MCF 10A (cell line): ENCODE measurements around the gene CEMIP. TPM values are rescaled to one million over a fixed set of nuclear protein-coding genes. Genes with fewer than 3 reads are reported as not detected.
"Not testable (repeated sequence)": the region's sequence is repeated elsewhere in the genome, so short reads cannot be mapped to it uniquely, and the experiment has no call there.

Source experiments
- BruUV-seq: library from RNA; stranded (reverse); fragments of 400-500 nt; replicated peaks from 2 replicates; lab custom pipeline; 2021; lab: Mats Ljungman, UMichigan
- CTCF ChIA-PET: fragments of 300-600 bp; sonication (Branson Sonifier 250); formaldehyde crosslinking; extraction: SDS; loops from one replicate; lab custom pipeline; 2021; ENCODE audit warnings: antibody characterized with exemption, inconsistent platforms; lab: Yijun Ruan, JAX
- POLR2A ChIA-PET: fragments of 300-600, 350-650 bp; sonication (Branson Sonifier 250); formaldehyde crosslinking; extraction: SDS; loops from one replicate; lab custom pipeline; 2020; ENCODE audit warnings: antibody characterized with exemption, inconsistent platforms; lab: Yijun Ruan, JAX
- DNase-seq: peaks from one replicate; pipeline ENCODE4 v3.0.0-alpha.2; 2018; ENCODE audit not compliant: unreplicated experiment
- H3K27ac Mint-ChIP-seq: one replicate; pipeline ENCODE4 v1.8.0; 2022; ENCODE audit warnings: mild to moderate bottlenecking, low read depth, mixed read lengths; ENCODE audit not compliant: unreplicated experiment
- H3K27me3 Mint-ChIP-seq: one replicate; pipeline ENCODE4 v1.8.0; 2022; ENCODE audit warnings: mixed read lengths; ENCODE audit not compliant: insufficient read depth, unreplicated experiment
- H3K36me3 Mint-ChIP-seq: one replicate; pipeline ENCODE4 v1.8.0; 2022; ENCODE audit warnings: mild to moderate bottlenecking, moderate library complexity, mixed read lengths; ENCODE audit not compliant: insufficient read depth, unreplicated experiment
- H3K4me1 Mint-ChIP-seq: one replicate; pipeline ENCODE4 v1.8.0; 2022; ENCODE audit warnings: mixed read lengths; ENCODE audit not compliant: insufficient read depth, unreplicated experiment
- H3K4me3 Mint-ChIP-seq: one replicate; pipeline ENCODE4 v1.8.0; 2022; ENCODE audit warnings: mild to moderate bottlenecking, moderate library complexity, mixed read lengths; ENCODE audit not compliant: unreplicated experiment
- H3K9me3 Mint-ChIP-seq: one replicate; pipeline ENCODE4 v1.8.0; 2022; ENCODE audit warnings: mixed read lengths; ENCODE audit not compliant: unreplicated experiment
- intact Hi-C: fragments of 100-400 bp; cut with micrococcal nuclease; formaldehyde crosslinking; loops from 2 replicates; pipeline ENCODE4 v1.14.1; 2022
- total RNA-seq: library from RNA; stranded (reverse); gene quantifications from 2 replicates; pipeline ENCODE4 v1.2.3, GENCODE V29; 2022
- TF ChIP-seq, protein P1 (sequence below): fragments of 200-600 bp; IDR thresholded peaks from one replicate; pipeline ENCODE4 v1.8.0; 2022; ENCODE audit warnings: antibody characterized with exemption, mild to moderate bottlenecking; ENCODE audit not compliant: unreplicated experiment

Gene CEMIP
- total RNA-seq, 1 experiment from 2014 or later, result 0.14 TPM

DNA sequence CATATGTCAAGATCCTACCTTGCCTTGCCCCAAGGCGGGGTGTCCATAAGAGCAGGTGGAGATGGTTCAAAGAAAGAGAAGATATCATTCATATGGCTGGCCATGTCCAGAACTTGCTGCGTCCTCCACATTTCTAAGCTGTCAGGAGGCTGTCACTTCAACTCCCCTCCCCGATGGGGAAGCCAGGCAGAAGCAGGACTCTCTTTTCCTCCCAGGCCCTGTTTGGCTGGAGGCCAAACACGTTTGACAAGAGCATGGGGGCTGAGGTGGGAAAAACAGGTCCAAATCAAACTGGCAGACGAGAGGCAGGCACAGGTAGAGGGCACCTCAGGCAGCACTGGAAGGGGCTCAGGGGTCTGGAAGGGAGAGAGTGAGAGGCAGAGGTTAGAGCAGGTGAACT lies 172.8 kb downstream of the CEMIP start:
- Mint-ChIP-seq H3K27me3 (no peaks in the 10 kb centered on the region), H3K4me3 (no peak overlapping the region), H3K9me3 (no peaks in the 10 kb centered on the region), H3K4me1 (peaks cover 39% of the 10 kb centered on the region), H3K36me3 (peaks cover 19% of the 10 kb centered on the region), H3K27ac (no peak overlapping the region)
- ChIA-PET CTCF (interaction anchor here (0.8 kb wide), 1 partner anchor 13 kb away, joined by 3 read pairs; no protein-coding TSS in a partner anchor), POLR2A (no interaction called here)
- intact Hi-C loops, result loop anchor here (10.0 kb wide), 1 partner anchor 107 kb away; no protein-coding TSS in a partner anchor
- no TSS peak for BruUV-seq
- DNase-seq, result no peak
- TF ChIP-seq, protein P1, sequence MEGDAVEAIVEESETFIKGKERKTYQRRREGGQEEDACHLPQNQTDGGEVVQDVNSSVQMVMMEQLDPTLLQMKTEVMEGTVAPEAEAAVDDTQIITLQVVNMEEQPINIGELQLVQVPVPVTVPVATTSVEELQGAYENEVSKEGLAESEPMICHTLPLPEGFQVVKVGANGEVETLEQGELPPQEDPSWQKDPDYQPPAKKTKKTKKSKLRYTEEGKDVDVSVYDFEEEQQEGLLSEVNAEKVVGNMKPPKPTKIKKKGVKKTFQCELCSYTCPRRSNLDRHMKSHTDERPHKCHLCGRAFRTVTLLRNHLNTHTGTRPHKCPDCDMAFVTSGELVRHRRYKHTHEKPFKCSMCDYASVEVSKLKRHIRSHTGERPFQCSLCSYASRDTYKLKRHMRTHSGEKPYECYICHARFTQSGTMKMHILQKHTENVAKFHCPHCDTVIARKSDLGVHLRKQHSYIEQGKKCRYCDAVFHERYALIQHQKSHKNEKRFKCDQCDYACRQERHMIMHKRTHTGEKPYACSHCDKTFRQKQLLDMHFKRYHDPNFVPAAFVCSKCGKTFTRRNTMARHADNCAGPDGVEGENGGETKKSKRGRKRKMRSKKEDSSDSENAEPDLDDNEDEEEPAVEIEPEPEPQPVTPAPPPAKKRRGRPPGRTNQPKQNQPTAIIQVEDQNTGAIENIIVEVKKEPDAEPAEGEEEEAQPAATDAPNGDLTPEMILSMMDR, result no peak

- intact Hi-C loops, result loop anchor here (10.0 kb wide), 1 partner anchor 108 kb away; no protein-coding TSS in a partner anchor
- Mint-ChIP-seq H3K9me3 (no peaks in the 10 kb centered on the region), H3K27ac (no peak overlapping the region), H3K4me3 (no peak overlapping the region), H3K27me3 (no peaks in the 10 kb centered on the region), H3K36me3 (peaks cover 18% of the 10 kb centered on the region), H3K4me1 (peaks cover 44% of the 10 kb centered on the region)
- no TSS peak for BruUV-seq
- peak; percentile 14 for DNase-seq
- ChIA-PET POLR2A (interaction anchor here (0.8 kb wide), 1 partner anchor 36 kb away, joined by 5 read pairs; the partner anchor contains the start of gene MESD), CTCF (interaction anchor here (0.6 to 1.9 kb wide), 6 partner anchors 17 to 995 kb away, joined by 3 to 8 read pairs (median 4); partner anchors contain the start of gene CEMIP)
- TF ChIP-seq, protein P1, result no peak
Measured at GRCh38 chr15:80953001-80953952, 174.1 kb downstream of the CEMIP start.

DNA sequence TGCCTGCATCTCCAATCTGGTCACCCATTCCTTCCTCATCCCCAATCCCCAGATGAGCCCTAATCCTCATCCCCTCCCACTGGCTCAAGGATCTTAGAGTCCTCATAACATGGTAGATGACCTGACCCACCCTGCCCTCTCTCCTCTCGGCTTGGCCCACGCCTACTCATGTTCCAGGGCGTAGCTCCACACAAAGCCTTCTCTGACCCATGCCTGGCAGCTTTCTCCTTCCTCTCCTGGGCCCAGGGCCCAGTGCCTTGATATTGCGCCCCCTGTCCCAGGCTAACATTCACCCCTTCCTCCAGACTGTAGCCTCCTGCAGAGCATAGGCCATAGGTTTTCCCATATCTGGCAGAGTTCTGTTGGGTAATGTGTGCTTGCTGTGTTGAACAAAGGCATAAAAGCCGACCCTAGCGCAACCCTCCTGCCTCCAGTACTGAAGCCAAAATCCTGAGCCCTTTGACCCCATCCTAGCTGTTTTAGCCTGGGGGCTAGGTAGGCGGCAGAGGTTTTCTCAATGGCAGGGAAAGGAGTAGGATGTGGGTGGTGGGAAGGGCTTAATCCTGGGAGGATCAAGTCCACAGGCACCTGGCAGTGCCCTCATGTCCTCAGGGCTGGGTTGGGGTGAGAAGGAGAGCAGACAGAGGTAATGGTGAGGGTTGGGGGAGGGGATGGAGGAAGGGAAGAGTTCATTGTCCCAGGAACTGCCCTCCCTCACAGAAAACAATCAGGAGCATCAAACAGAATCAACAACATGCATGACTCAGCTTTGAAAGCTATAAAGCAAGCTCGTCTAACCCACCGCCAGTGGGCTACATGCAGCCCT lies 175.0 kb downstream of the CEMIP start:
- ChIA-PET CTCF (interaction anchor here (0.6 to 1.9 kb wide), 7 partner anchors 12 to 312 kb away, joined by 3 to 8 read pairs (median 4); partner anchors contain the start of gene CEMIP), POLR2A (interaction anchor here (0.8 kb wide), 2 partner anchors 35 to 37 kb away, joined by 3 to 5 read pairs; partner anchors contain the start of gene MESD)
- H3K36me3 Mint-ChIP-seq, result peaks cover 18% of the 10 kb centered on the region
- DNase-seq, result peak; percentile 96
- TF ChIP-seq, protein P1, result no peak
- H3K27me3 Mint-ChIP-seq, result no peaks in the 10 kb centered on the region
- H3K4me1 Mint-ChIP-seq, result peaks cover 44% of the 10 kb centered on the region
- H3K4me3 Mint-ChIP-seq, result peak overlapping the region; percentile 25
- peak overlapping the region; percentile 81 for H3K27ac Mint-ChIP-seq
- intact Hi-C loops, result loop anchor here (10.0 kb wide), 1 partner anchor 109 kb away; no protein-coding TSS in a partner anchor
- no TSS peak for BruUV-seq
- H3K9me3 Mint-ChIP-seq, result no peaks in the 10 kb centered on the region

- DNase-seq, result peak; percentile 99
- intact Hi-C loops, result loop anchor here (10.0 kb wide), 1 partner anchor 111 kb away; no protein-coding TSS in a partner anchor
- H3K27me3 Mint-ChIP-seq, H3K9me3 Mint-ChIP-seq, BruUV-seq: not testable (repeated sequence)
- H3K36me3 Mint-ChIP-seq, result peaks cover 15% of the 10 kb centered on the region
- peaks cover 44% of the 10 kb centered on the region for H3K4me1 Mint-ChIP-seq
- peak overlapping the region; percentile 65 for H3K4me3 Mint-ChIP-seq
- H3K27ac Mint-ChIP-seq, result peak overlapping the region; percentile 91
- ChIA-PET CTCF (interaction anchor here (0.6 to 1.7 kb wide), 9 partner anchors 14 to 391 kb away, joined by 3 to 12 read pairs (median 3); no protein-coding TSS in a partner anchor), POLR2A (interaction anchor here (1.0 to 1.9 kb wide), 2 partner anchors 12 to 16 kb away, joined by 3 to 6 read pairs; no protein-coding TSS in a partner anchor)
Measured at GRCh38 chr15:80955571-80956452, 176.6 kb downstream of the CEMIP start.
